Subcutaneous abdominal adipose tissue (tissue), 5 donors: ENCODE data around the gene TMEM120A.
A peak's percentile ranks its signal among the peaks of the same experiment; 100 is the strongest.

Experiments used
- H3K27ac ChIP-seq: one replicate; pipeline ENCODE4 v1.7.0; 2013; ENCODE audit warnings: low read depth, mild to moderate bottlenecking, inconsistent platforms, low read length, moderate library complexity
- H3K27me3 ChIP-seq, 5 donors: one replicate each; pipeline ENCODE4 v1.7.0; 2013; ENCODE audit warnings: low read length in 5 of 5, inconsistent platforms in 1 of 5; ENCODE audit not compliant: control insufficient read depth in 5 of 5, insufficient read depth in 4 of 5
- H3K36me3 ChIP-seq, 5 donors: one replicate each; pipeline ENCODE4 v1.7.0; 2013; ENCODE audit warnings: low read length in 5 of 5; ENCODE audit not compliant: control insufficient read depth in 5 of 5, insufficient read depth in 5 of 5
- H3K4me1 ChIP-seq, 5 donors: one replicate each; pipeline ENCODE4 v1.7.0; 2013; ENCODE audit warnings: low read length in 5 of 5, mild to moderate bottlenecking in 3 of 5, moderate library complexity in 1 of 5; ENCODE audit not compliant: control insufficient read depth in 5 of 5, insufficient read depth in 5 of 5
- H3K4me3 ChIP-seq, 5 donors: one replicate each; pipeline ENCODE4 v1.7.0; 2013; ENCODE audit warnings: low read length in 5 of 5, low read depth in 1 of 5
- H3K9ac ChIP-seq, 5 donors: one replicate each; pipeline ENCODE4 v1.7.0; 2013; ENCODE audit warnings: low read length in 5 of 5, mild to moderate bottlenecking in 4 of 5, moderate library complexity in 3 of 5
- H3K9me3 ChIP-seq, 5 donors: one replicate each; pipeline ENCODE4 v1.7.0; 2013; ENCODE audit warnings: low read length in 5 of 5; ENCODE audit not compliant: control insufficient read depth in 5 of 5
- donor health status: healthy.
- donor health status: healthy.
- donor health status: healthy.
- donor health status: healthy.
- donor health status: healthy.

TMEM120A gene

GRCh38 chr7:75988568-75989499 is 5.6 kb downstream of the TMEM120A start:
- H3K9ac ChIP-seq: peak overlapping the region in 1 of 5 donors; percentile 56
- peaks cover 2 to 42% (median 40%) of the 10 kb centered on the region in 5 donors for H3K4me1 ChIP-seq
- no peaks in the 10 kb centered on the region for H3K27me3 ChIP-seq
- peak overlapping the region; percentile 28 for H3K27ac ChIP-seq
- H3K36me3 ChIP-seq: peaks cover 0 to 48% (median 46%) of the 10 kb centered on the region in 5 donors
- no peaks in the 10 kb centered on the region for H3K9me3 ChIP-seq
- H3K4me3 ChIP-seq: no peak overlapping the region

GRCh38 chr7:75987805-75988567 is 6.4 kb downstream of the TMEM120A start:
- Histone ChIP-seq H3K9me3 (no peaks in the 10 kb centered on the region), H3K27me3 (no peaks in the 10 kb centered on the region), H3K9ac (no peak overlapping the region), H3K36me3 (peaks cover 0 to 55% (median 54%) of the 10 kb centered on the region in 5 donors), H3K27ac (no peak overlapping the region), H3K4me3 (no peak overlapping the region), H3K4me1 (peaks cover under 1 to 34% (median 33%) of the 10 kb centered on the region in 5 donors)

GRCh38 chr7:75987026-75987804 is 7.2 kb downstream of the TMEM120A start:
- Histone ChIP-seq H3K27me3 (no peaks in the 10 kb centered on the region), H3K9ac (no peak overlapping the region), H3K9me3 (no peaks in the 10 kb centered on the region), H3K4me1 (peaks cover 0 to 31% (median 26%) of the 10 kb centered on the region in 5 donors), H3K27ac (no peak overlapping the region), H3K4me3 (no peak overlapping the region), H3K36me3 (peaks cover 0 to 63% (median 61%) of the 10 kb centered on the region in 5 donors)

GRCh38 chr7:75986147-75986781 is 8.1 kb downstream of the TMEM120A start:
- Histone ChIP-seq H3K27ac (no peak overlapping the region), H3K9me3 (no peaks in the 10 kb centered on the region), H3K4me3 (no peak overlapping the region), H3K4me1 (peaks cover 0 to 34% (median 19%) of the 10 kb centered on the region in 5 donors), H3K27me3 (no peaks in the 10 kb centered on the region), H3K9ac (no peak overlapping the region), H3K36me3 (peaks cover 0 to 70% (median 68%) of the 10 kb centered on the region in 5 donors)

GRCh38 chr7:75985518-75986146 is 8.8 kb downstream of the TMEM120A start:
- no peak overlapping the region for H3K27ac ChIP-seq

GRCh38 chr7:75985009-75985517 is 9.3 kb downstream of the TMEM120A start:
- no peak overlapping the region for H3K27ac ChIP-seq

More at GRCh38 chr7:75985518-75986146, 8.8 kb downstream of the TMEM120A start:
- no peaks in the 10 kb centered on the region for H3K9me3 ChIP-seq
- no peak overlapping the region for H3K9ac ChIP-seq
- peaks cover 0 to 76% (median 74%) of the 10 kb centered on the region in 5 donors for H3K36me3 ChIP-seq
- H3K4me3 ChIP-seq: no peak overlapping the region
- no peaks in the 10 kb centered on the region for H3K27me3 ChIP-seq
- H3K4me1 ChIP-seq: peaks cover 0 to 36% (median 14%) of the 10 kb centered on the region in 5 donors

GRCh38 chr7:75984130-75985008 is 10.0 kb downstream of the TMEM120A start:
- peaks cover 0 to 89% (median 87%) of the 10 kb centered on the region in 5 donors for H3K36me3 ChIP-seq
- no peaks in the 10 kb centered on the region for H3K9me3 ChIP-seq
- H3K4me1 ChIP-seq: peaks cover 3 to 38% (median 14%) of the 10 kb centered on the region in 5 donors
- no peak overlapping the region for H3K4me3 ChIP-seq
- H3K27ac ChIP-seq: no peak overlapping the region
- no peaks in the 10 kb centered on the region for H3K27me3 ChIP-seq
- no peak overlapping the region for H3K9ac ChIP-seq

More at GRCh38 chr7:75985009-75985517, 9.3 kb downstream of the TMEM120A start:
- H3K27me3 ChIP-seq: no peaks in the 10 kb centered on the region
- H3K4me3 ChIP-seq: no peak overlapping the region
- peaks cover 0 to 82% (median 80%) of the 10 kb centered on the region in 5 donors for H3K36me3 ChIP-seq
- no peaks in the 10 kb centered on the region for H3K9me3 ChIP-seq
- H3K9ac ChIP-seq: no peak overlapping the region
- H3K4me1 ChIP-seq: peaks cover 0 to 38% (median 15%) of the 10 kb centered on the region in 5 donors

GRCh38 chr7:75983471-75984129 is 10.8 kb downstream of the TMEM120A start:
- H3K9ac ChIP-seq: no peak overlapping the region
- H3K4me3 ChIP-seq: no peak overlapping the region
- no peaks in the 10 kb centered on the region for H3K27me3 ChIP-seq
- peaks cover 3 to 41% (median 16%) of the 10 kb centered on the region in 5 donors for H3K4me1 ChIP-seq
- no peak overlapping the region for H3K27ac ChIP-seq
- no peaks in the 10 kb centered on the region for H3K9me3 ChIP-seq
- H3K36me3 ChIP-seq: peaks cover 0 to 89% (median 88%) of the 10 kb centered on the region in 5 donors
